HG02970 (cell line): ENCODE results near the gene CKAP5.
"Not testable (repeated sequence)": the region's sequence is repeated elsewhere in the genome, so short reads cannot be mapped to it uniquely, and the experiment has no call there.

Source experiments
- ATAC-seq: cut with Tn5 transposase; IDR thresholded peaks from one replicate; pipeline ENCODE4 v1.9.1; 2021; ENCODE audit warnings: mild to moderate bottlenecking, moderate library complexity, moderate number of reproducible peaks; ENCODE audit not compliant: unreplicated experiment, low FRiP score

The CKAP5 gene

GRCh38 chr11:46729110-46730027 lies 116.7 kb downstream of the CKAP5 start:
- ATAC-seq = no peak

- ATAC-seq = no peak
Measured at GRCh38 chr11:46728659-46729040, 117.4 kb downstream of the CKAP5 start.

- no peak for ATAC-seq
Measured at GRCh38 chr11:46727952-46728658, 118.0 kb downstream of the CKAP5 start.

- no peak for ATAC-seq
Measured at GRCh38 chr11:46726206-46726862, 119.7 kb downstream of the CKAP5 start.

- ATAC-seq = no peak
Measured at GRCh38 chr11:46725338-46726205, 120.5 kb downstream of the CKAP5 start.

- no peak for ATAC-seq
Measured at GRCh38 chr11:46724088-46724487, 122.0 kb downstream of the CKAP5 start.

GRCh38 chr11:46723359-46723680 lies 122.8 kb downstream of the CKAP5 start:
- no peak for ATAC-seq

GRCh38 chr11:46722566-46723358 lies 123.3 kb downstream of the CKAP5 start:
- no peak for ATAC-seq

GRCh38 chr11:46721286-46721685 lies 124.8 kb downstream of the CKAP5 start:
- ATAC-seq = no peak

- no peak for ATAC-seq
Measured at GRCh38 chr11:46719543-46720218, 126.4 kb downstream of the CKAP5 start.

- no peak for ATAC-seq
Measured at GRCh38 chr11:46719048-46719542, 127.0 kb downstream of the CKAP5 start, which contains the start of gene F2. TSS of gene F2 (plus strand) at chr11:46719213. CDS start at chr11:46719236, 23 bp downstream.

- ATAC-seq = no peak
Measured at GRCh38 chr11:46718155-46719019, 127.7 kb downstream of the CKAP5 start.

- ATAC-seq = not testable (repeated sequence)
Measured at GRCh38 chr11:46717825-46718154, 128.3 kb downstream of the CKAP5 start.

GRCh38 chr11:46712874-46713576 lies 133.1 kb downstream of the CKAP5 start:
- ATAC-seq = no peak

GRCh38 chr11:46711303-46711702 lies 134.8 kb downstream of the CKAP5 start:
- no peak for ATAC-seq

- ATAC-seq = no peak
Measured at GRCh38 chr11:46710821-46711269, 135.2 kb downstream of the CKAP5 start.

GRCh38 chr11:46709351-46709750 lies 136.7 kb downstream of the CKAP5 start:
- ATAC-seq = not testable (repeated sequence)
